Fibroblast of skin of right biceps (primary cell): Measurements from ENCODE around the gene ANGPTL1.
A peak's percentile ranks its signal among the peaks of the same experiment; 100 is the strongest.
"Not testable (repeated sequence)": the region's sequence is repeated elsewhere in the genome, so short reads cannot be mapped to it uniquely, and the experiment has no call there.

Experiments
- DNase-seq: peaks from one replicate; pipeline ENCODE4 v3.0.0-alpha.2; 2013

The ANGPTL1 gene

DNA sequence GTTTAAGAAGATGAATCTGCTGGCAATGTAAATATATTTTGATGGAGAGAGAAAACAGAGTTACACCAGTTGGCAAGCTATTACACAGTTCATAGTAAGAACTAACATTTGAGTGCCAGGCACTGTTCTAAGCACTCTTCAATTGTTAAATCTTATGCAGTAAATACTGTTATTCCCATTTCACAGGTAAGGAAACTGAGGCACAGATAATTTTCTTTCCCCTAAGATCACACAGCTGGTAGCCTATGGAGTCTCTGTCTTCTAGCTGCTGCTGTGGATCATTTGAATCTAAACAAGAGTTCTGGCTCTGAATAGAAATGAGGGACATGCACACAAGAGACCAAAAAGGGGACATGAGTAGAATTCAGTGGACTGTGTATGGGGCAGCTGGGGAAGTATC lies 8.0 kb downstream of the ANGPTL1 start:
- no peak for DNase-seq

DNA sequence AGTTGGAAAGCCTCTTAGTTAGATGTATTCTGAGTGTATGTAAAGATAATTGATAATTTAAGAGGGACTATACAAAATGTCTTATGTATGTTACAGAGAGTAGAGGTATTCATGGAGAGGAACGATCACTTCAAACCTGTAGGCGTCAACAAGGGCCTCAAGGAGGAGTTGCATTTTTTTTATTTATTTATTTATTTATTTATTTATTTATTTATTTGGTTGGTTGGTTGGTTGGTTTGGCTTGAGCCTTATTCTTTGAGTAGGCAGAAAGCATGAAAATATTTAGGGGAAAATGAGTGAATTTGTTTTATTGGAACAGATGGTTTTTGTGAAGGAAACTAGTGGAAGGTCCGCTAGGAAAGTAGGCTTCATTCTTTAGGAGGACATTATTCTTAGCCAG lies 8.5 kb downstream of the ANGPTL1 start:
- no peak for DNase-seq

DNA sequence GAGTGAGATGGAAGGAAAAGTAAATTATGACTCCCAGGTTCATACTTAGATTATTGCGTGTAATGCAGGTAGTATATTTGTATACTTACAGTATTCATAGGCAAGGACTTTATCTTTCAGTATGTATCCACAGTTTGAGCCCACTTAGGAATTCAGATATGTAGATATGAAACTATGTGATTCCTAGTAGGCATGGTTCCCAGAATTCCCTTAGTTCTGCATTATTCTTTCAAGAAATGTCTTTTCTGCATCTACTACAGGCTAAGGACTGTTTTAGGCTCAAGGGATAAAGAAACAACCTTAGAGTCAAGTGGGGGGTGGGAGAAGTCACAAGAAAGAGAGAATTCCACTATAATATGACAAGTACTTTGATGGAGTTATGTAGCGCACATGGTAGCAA lies 13.8 kb downstream of the ANGPTL1 start:
- DNase-seq, result no peak

DNA sequence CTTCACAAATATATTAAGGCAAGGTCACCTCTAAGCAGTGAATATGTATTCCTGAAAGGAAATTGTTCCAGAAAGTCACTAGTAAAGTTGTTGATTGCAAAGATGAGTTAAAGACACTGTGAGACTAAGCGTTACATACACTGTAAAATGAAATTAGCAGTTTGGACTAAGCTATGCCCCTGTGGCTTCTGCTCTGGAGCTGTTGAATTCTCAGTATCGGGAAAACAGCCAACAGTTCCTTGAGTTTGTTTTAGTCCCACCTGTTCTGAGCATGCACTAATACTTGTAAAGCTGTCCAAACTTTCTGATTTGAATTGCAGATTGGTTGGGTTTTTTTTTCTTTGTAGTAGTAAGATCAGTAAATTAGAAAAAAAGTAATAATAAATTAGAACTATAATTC lies 21.0 kb downstream of the ANGPTL1 start:
- no peak for DNase-seq

DNA sequence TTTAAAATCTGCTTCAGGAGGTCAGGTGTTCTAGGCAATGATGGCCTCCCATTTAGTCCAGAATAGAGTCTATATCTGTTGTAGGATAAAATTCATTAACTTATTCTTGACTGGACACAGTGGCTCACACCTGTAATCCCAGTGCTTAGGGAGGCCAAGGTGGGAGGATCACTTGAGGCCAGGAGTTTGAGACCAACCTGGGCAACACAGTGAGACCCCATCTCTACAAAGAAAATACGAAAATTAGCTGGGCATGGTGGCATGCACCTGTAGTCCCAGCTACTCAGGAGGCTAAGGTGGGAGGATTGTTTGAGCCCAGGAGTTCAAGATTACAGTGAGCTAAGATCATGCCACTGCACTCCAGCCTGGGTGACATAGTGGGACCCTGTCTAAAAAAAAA lies 23.0 kb downstream of the ANGPTL1 start:
- DNase-seq, result not testable (repeated sequence)

DNA sequence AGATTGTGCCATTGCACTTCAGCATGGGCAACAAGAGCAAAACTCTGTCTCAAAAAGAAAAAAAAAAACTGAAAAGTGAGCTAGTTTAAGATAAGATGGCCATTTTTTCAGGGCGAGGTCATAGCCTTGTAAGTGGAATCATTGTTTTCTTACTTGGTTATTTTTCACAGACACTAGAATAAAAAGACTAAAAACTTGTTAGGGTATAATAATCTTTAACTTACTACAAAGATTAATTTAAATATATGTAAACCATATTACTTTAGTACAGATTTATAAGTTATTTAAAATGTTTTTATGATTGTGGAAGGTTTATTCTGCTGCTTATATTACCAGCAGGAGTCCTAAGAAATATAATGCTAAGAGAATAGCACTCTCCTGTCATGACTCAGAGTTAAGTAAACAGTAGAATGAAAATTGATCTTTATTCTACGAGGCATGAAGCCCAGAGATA lies 23.5 kb downstream of the ANGPTL1 start:
- peak; percentile 71 for DNase-seq

DNA sequence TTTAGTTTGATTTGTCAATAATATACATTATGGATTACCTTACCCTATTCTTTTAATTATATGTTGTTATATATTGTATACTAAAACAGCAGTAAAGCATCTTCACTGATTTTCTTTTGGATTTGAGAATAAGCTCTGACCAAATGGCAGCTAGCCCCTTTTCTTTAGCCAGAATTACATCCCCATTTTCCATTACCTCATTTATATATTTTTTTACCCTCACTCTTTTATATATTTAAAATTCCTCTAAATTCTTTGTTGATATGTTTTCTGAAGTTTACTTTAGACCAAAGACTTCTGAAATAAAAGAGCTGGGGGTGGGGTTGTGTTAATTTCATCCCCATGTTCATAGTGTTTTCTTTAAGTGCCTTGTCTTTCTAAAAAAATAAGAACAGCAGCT lies 24.6 kb downstream of the ANGPTL1 start:
- DNase-seq, result no peak

DNA sequence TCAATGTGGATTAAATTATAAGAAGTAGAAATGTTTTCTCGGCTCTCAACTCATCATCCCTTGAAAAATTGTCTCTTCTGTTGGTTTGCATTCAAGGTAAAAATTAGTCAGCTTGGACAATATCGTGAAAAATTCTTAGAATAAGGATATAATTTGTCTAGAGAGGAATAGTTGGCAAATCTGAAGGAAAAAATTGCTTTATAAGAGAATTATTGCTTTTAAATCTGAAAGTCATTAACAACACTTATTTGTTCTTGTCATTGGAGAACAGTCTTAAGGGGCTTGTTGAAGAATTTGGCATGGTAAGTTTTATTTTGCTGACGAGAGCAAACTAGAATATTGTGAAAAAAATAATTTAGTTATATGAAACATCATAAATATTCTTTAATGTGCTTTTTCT lies 26.4 kb downstream of the ANGPTL1 start:
- DNase-seq, result no peak

DNA sequence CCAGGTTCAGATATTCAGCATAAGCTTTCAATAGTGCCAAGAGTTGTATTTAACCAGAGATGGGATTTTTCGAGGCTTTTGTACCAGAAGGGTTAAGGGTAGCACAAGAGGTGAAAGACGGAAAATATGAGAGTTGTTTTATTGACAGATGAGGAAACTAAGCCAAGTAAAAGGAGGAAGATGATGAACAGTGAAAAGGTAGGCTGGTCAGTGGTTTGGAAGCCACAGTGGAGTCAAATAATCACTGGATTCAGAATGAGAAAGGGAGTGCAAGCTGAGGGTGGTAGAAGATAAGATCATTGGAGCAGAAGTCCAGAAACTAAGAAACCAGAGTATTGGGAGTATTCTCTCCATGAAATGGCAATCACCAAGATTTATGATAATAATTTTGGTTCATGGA lies 45.7 kb downstream of the ANGPTL1 start:
- DNase-seq, result no peak

DNA sequence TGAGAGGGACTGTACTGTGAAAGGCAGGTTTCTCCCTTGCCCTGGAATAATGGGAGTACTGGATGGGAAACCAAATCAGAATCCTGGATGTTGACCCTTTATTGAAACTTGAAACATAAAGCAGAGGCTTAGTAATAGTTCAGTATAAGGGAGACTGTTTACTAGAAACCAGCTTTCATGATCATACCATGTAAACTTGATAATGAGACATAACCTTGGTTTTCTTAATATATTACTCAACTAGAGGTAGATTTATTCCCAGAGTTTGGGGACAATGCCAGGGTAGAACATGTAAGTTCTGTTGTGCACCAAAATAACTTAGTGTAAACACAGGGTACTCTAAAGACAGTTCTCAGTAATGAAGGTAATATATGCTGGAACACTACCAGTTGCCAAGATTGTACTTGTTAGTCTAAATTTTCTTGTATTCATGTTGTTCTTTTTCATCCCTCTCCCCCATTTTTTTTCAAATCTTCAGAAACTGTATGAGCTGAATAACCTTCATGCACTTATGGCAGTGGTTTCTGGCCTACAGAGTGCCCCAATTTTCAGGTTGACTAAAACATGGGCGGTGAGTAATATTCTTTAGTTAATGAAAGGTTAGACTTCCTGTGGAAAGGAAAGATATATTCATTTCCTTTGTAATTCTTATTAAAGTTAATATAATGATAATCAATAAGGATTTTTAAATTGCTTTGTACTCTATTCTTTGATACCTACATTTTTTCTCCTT lies 49.6 kb downstream of the ANGPTL1 start:
- no peak for DNase-seq

DNA sequence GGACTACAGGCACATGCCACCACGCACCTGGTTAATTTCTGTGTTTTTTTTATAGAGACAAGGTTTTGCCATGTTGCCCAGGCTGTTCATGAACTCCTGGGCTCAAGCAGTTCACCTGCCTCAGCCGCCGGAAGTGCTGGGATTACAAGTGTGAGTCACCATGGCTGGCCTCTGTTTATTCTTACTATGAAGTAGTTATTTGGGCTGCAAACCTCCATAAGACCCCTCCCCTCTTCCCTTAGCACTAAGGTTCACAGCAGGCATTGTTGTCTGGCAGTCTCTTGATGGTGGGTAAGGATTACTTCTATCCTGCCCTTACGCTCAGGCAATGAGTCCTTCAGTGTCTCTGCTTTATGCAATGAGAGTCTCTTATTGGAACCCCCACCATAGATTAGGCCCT lies 51.8 kb downstream of the ANGPTL1 start:
- DNase-seq, result no peak

DNA sequence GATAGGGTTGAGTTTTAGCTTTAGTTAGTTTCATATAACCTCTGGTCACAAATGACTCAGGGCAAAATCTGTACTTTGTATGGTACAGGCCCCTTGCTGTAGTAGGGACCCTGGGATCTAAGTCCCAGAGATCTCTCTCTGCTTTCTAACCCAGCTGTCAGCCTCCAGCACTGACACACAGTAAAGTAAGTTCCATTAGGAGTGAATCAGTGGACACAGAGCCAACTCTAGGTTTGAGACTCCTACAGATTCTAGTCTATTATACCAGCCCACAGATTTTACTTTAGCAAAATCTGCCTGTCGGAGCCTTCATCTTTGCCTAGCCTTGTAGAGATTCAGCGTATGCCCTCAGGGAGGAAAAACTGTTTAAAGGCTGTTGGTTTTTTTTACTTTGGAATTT lies 52.5 kb downstream of the ANGPTL1 start:
- DNase-seq, result peak; percentile 53

DNA sequence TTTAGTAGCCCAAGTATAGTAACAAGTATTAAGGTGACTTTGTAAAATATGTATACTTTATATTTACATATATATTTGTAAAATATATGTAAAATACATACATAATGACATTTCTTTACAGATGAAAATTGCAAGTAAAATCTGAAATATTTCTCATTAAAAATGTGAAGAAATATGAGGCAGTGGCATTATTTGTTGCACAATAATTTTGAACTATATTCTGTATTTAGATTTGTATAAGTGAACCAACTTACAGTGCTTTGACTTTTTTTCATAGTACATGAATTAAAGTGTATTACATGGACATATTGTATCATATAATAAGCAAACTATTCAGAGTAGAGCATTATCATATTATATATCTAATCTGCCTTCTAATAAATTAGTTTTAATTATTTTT lies 60.3 kb downstream of the ANGPTL1 start:
- DNase-seq, result no peak

DNA sequence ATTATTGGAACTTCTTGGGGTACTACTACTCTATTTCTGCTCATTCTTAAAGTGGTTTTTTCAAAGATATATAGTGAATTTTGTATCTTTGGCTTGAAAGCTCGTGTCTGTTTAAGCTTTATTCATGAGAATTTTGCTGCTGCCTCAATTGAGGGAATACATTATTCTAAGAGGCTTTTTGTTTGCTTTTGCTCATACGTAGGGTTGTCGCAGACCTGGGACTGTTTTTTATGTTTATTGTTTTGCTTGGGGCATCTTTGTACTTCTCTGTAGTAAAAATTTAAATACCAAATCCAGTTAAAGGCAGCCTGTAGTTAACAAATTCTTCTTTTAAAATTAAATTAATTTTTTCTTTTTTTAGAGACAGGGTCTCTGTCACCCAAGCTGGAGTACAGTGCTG lies 62.3 kb downstream of the ANGPTL1 start:
- DNase-seq, result no peak

DNA sequence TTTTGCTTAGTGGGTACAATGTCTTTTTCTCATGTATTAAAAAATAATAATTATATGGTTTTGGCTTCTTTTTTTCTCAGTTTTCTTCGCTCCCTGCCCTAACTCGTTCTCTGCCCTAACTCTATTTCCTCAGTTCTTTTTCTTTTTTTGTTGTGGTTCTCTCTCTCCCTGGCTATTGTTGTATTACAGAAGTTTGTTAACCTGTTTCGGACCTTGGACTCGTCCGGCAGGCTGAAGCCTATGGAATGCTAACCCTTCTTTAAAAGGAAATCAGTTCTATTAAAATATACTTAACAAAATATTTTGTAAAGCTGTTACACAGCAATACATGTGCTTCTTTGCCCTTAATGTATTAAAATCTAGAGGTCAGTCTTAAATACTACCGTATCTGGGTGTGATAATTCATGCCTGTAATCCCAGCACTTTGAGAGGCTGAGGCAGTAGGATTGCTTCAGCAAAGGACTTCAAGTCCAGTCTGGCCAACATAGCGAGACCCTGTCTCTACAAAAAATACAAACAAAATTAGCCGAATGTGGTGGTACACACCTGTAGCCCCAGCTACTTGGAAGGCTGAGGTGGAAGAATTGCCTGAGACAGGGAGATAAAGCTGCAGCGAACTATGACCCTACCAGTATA lies 64.1 kb downstream of the ANGPTL1 start:
- DNase-seq, result no peak

DNA sequence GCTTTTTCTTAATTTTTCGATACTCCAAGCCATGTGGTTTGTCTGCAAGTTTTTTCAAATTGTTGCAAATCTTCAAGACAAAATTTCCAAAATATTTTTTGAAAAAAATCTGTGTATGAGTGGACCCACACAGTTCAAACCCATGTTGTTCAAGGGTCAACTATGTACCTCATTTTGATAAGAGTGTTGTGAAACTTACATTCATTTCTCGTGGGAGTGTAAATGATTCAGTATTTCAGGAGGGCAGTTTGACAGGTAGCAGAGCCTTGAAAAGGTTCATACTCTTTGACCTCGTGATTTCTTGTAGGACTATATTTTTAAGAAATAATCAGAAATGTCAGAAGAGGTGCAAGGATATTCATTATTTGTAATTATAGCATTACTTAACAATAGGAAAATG lies 68.0 kb downstream of the ANGPTL1 start:
- no peak for DNase-seq
